CD4-positive, alpha-beta T cell treated with Interleukin-17A for 4 hours (primary cell): ENCODE measurements around the gene NPIPB2.
A peak's percentile ranks its signal among the peaks of the same experiment; 100 is the strongest.
"Not testable (repeated sequence)": the region's sequence is repeated elsewhere in the genome, so short reads cannot be mapped to it uniquely, and the experiment has no call there.

Source experiments
- DNase-seq: peaks from one replicate; pipeline ENCODE4 v3.0.0-alpha.2; 2020; ENCODE audit warnings: mixed read lengths

Gene NPIPB2

DNA sequence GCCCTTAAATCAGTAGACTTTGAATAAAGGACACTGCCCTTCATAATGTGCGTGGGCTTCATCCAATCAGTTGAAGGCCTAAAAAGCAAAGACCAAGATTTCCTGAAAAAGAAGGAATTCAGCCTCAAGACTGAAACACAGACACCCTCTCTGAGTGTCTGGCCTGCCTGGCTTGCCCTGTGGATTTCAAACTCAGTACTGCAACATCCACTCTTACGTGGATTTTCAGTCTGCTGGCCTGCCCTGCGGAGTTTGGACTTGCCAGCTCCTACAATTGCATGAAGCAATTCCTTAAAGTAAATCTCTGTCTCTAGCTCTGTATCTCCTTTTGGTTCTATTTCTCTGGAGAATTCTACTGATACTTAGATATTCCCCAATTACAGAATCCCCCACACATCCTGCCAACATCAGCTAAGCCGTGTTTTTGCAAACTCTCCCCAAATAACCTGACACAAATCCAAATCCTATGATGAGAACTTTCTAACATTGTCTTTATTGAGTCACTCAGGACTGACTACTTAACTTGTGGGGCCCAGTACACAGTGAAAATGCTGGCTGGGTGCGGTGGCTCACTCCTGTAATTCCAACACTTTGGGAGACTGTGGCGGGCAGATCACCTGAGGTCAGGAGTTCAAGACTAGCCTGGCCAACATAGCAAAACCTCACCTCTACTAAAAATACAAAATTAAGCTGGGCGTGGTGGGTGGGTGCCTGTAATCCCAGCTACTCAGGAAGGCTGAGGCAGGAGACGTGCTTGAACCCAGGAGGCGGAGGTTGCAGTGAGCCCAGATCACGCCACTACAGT is 15.9 kb upstream of the NPIPB2 start:
- no peak for DNase-seq

- DNase-seq = no peak
Observed at GRCh38 chr16:11956558-11956957, 14.7 kb upstream of the NPIPB2 start.

- no peak for DNase-seq
Observed at GRCh38 chr16:11955713-11956123, 13.9 kb upstream of the NPIPB2 start.

GRCh38 chr16:11953576-11953975 is 11.7 kb upstream of the NPIPB2 start:
- DNase-seq = not testable (repeated sequence)

DNA sequence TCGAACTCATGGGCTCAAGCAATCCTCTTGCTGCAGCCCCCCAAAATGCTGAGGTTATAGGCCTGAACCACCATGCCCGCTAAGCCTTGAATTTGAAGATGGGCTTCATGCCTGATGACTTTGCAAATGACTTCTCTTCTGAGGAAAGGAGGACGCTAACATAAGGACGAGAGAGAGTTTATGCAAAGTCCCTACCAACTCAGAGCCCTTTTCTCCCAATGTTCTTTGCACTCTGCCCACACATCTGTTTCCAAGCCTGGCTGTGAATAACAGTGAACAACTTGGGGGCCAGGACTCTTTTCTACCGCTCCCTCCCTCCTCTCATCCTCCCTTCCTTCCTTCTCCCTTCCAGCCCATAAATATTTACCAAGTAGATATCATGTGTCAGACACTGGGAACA is 8.5 kb upstream of the NPIPB2 start:
- DNase-seq = no peak

DNA sequence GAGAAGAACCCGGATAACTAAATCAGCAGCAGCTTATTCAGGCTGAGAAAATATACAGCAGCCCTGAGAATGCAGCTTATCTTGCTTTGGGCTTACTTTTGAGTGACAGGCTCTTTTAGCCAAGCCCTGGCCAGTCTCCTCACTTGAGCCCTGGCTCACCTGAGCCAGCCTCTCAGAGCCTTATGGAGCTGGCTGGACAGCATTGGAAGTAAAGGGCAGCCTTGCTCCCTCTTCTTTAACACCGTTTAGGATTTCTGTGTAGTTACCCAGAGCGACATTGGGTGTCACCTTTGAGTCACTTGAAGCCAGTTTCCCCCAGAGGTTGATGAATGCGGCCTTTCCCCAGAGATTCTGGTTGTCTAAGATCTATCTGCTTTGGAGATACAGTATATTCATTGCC is 7.7 kb upstream of the NPIPB2 start:
- DNase-seq = peak; percentile 13

DNA sequence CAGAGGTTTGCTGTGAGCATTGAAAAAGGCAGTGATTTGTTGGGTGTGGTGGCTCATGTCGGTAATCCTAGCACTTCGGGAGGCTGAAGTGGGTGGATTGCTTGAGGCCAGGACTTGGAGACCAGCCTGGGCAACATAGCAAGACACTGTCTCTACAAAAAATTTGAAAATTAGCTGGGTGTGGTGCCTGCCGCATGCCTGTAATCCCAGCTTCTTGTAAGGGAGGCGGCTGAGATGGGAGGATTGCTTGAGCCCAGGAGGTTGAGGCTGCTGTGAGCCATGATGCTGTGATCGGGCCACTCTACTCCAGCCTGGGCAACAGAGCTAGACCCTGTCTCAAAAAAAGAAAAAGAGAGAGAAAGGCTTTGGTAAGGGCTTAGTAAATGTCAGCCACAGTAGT is 7.0 kb upstream of the NPIPB2 start:
- DNase-seq = no peak

GRCh38 chr16:11946433-11946832 is 4.6 kb upstream of the NPIPB2 start:
- DNase-seq = no peak

DNA sequence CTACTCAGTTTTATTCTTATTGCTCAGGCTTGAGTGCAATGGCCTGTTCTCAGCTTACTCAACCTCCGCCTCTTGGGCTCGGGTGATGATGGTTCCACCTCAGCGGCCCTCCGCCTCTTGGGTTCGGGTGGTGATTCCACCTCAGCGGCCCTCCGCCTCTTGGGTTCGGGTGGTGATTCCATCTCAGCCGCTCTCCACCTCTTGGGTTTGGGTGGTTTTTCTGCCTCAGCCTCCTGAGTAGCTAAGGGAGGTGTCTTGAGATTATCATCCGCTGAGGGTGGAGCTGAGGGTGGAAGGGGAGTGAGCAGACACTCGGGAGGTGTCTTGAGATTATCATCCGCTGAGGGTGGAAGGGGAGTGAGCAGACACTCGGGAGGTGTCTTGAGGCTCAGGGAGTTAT is 14.5 kb downstream of the NPIPB2 start:
- not testable (repeated sequence) for DNase-seq

- not testable (repeated sequence) for DNase-seq
Observed at GRCh38 chr16:11924046-11924445, 17.8 kb downstream of the NPIPB2 start.

GRCh38 chr16:11916524-11917285 is 25.1 kb downstream of the NPIPB2 start:
- no peak for DNase-seq

DNA sequence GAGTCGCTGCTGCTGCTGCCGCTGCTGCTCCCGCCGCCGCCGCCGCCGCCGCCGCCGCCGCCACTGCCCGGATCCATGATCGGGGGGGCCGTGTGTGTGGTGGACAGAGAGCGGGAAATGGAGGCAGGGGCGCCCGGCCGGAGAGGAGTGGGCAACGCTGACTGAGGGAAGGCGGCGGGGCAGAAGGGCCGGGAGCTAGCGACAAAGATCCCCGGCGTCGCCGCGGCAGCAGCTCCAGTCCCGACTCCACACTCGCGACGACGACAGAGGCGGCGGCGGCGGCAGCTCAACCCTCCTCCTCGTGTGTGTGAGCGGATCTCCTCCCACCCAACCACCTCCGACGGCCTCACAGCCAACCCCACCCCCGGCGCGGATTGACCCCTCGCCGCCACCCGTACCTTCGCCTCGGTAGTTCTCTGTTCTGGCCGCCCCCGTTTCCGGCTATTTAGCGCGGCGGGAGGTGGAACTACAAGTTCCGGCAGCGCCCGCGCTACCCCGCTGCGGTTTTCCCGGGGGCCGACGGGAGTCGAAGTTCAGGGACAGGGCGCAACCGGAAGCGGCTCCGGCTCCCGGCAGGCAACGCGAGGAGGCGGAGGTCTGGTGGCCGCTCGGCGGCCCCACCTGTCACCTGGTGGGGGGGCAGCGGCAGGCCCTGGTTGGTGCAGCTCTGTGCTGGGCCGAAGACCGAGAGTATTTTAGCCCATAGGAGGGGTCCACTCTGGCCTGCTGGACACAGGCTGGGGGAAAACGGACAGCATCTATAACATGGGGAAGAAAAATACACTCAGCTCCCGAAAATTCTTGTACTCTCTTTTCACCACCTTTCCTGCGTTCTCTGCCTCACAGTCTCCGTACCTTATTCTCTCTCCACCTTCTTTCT is 26.0 kb downstream of the NPIPB2 start, which contains the start of gene GSPT1:
TSS of gene GSPT1 (minus strand) at position 313 of the 880 bp plus-strand sequence. CDS start at position 77, 236 bp downstream.
- peak; percentile 99 for DNase-seq

DNA sequence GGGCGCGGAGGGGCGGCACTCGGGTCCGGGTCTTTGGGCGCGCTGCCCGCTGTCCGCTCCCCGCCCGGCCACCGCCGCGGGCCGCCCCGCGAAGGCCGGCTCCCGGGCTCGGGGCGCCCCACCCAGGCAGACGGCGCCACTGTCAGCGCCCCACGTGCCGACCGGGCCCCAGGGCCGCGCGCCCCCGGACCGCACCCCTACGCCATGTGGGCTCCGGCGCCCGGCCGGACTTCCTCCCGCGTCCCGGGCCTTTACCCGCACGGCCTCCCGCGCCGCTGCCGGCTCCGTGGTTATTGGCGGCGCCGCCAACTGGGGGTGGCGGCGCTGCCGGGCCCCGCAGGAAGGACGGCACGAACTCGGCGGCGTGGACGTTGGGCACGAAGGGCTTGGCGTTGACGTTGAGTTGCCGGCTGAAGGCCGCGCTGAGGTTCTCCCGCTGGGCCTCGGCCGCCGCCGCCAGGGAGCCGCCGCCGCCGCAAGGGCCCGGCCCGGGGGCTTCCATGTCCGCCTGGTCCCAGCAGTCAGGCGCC is 26.7 kb downstream of the NPIPB2 start:
- DNase-seq = peak; percentile 43

DNA sequence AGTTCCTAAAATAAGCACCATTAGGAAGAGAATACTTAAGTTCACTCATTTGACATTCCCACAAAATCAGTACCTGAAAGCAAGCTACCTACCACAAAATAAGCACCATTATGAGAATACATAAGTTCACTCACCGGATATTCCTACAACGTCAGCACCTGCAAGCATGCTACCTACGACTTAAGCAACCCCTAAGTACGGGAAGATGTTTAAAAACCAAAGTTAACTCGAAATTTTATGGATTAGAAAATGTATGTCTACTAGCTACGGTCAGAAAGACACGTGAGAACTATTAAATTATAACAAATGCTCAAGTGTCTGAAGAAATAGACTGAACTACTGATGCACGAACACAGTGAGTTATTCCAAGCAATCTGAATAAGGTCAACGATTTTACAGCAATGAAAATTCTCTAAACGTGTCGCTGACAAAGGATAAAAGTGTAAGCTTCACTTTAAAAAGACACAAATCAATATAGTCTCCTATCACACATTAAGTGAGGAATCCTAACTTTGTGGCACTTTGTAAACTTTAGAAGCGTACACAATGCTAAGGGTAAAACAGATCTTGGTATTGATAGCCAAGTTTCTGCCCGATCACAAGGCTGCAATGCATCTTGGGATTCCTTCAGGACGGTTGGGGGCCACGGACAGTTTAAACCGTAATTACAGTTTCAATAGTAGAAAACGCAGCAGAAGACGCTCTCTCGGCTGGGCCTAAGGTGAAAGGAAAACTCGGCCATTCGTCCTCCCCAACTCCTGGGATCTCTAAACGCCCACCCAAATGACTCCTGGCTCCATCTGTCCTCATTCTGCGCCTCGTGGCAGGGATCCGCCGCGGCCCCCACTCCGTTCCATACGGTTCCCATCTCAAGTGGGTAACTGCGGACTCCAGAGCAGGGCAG is 27.4 kb downstream of the NPIPB2 start:
- DNase-seq = peak; percentile 33

DNA sequence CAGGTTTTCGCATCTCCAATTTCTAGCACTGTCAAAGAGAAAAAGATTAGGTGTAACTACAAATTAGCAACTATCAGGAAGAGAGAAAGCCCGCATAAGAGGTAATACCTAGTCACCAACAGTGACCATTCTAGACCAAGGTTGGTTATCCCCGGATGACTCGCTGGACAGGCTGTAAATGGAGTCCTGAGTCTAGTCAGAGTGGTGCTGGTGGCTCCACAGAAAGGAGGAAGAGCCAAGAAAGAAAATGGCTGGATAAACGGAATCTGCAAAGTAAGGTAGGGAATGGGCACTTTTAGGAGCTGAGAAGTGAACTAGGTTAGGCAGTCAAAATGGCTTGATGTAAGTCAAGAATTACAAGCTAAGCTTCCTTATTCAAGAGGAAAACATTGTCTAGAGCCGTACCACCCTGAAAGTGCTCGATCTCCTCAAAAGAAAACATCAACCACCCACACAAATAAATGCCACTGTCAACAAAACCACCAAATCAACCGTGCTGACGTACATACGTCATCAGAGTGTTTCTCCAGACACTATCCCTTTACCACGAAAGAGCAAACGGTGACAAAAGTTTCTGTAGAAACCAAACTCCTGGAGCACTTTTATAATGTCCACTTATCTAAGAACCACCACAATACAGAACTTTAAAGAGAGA is 28.3 kb downstream of the NPIPB2 start:
- DNase-seq = peak; percentile 5

DNA sequence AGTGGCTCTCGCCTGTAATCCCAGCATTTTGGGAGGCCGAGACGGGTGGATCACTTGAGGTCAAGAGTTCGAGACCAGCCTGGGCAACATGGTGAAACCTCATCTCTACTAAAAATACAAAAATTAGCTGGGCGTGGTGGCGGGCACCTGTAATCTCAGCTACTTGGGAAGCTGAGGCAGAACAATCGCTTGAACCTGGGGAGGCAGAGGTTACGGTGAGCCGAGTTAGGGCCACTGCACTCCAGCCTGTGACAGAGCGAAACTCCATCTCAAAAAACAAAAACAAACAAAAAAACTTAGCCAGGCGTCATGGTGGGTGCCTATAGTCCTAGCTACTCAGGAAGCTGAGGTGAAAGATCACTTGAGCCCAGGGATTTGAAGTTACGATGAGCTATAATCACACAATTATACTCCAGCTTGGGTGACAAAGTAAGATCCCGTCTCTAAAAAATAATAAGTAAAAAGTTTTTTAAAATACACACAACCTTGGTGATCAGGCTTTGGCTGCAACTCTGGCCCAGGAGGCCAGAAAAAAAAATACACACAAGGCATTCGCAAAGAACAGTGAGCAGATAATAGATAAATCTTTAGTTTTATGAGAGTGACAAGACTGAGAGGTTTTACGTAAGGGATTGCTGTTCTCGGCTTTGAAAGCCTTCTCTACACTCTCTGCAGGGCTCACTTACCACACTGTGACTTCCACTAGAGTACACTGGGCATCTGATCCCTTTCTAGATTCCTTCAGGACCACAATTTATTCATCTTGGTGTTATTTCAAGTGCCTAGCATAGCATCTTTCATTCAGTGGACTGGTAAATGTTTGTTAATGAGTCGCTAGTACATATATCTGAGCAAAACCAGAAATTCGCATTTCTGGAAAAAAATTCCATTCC is 31.9 kb downstream of the NPIPB2 start:
- DNase-seq = no peak

GRCh38 chr16:11907160-11907970 is 34.5 kb downstream of the NPIPB2 start:
- DNase-seq = no peak

DNA sequence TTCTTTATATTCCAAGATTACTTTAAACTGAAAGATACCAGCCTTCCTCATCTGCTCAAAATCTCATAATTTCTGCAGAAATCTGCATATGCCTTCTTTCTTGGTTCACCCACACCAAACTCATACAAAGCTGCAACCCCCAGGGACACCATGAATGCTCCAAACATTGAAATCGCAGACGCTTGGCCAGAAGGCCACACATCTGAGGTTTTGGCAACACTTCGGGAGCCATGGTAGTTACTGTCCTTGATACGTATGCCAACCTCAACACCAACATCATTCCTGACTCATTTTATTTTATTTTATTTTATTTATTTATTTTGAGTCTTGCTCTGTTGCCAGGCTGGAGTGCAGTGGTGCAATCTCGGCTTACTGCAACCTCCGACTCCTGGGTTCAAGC is 37.9 kb downstream of the NPIPB2 start:
- no peak for DNase-seq

DNA sequence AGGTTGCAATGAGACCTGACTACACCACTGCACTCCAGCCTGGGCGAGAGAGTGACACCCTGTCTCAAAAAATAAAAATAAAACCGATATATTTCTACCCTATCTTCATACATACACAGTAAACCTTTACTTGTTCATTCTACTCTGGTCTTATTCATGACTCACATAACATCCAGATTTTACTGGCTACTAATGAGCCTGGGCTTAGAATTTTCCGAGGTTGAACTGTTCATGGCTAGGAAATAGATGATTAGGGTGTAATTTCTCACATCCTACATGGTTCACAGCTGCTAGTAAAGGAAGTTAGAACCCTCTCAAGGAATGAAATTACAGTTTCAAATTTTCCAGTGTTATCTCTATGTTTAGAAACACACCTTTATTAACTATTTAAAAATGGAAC is 40.8 kb downstream of the NPIPB2 start:
- no peak for DNase-seq
